Coronary artery (tissue), 2 donors: ENCODE measurements around the gene COL5A1.

Source experiments
- DNase-seq: peaks from one replicate; pipeline ENCODE4 v3.0.0-alpha.2; 2017; ENCODE audit warnings: low spot score
- H3K27ac ChIP-seq, 2 donors: fragments of 200-600 bp; sonication (generic); one replicate each; pipeline ENCODE4 v1.5.1; 2016 to 2019
- H3K4me3 ChIP-seq: fragments of 200-600 bp; sonication (generic); 2 replicates; pipeline ENCODE4 v1.5.1; 2016; ENCODE audit warnings: mild to moderate bottlenecking, moderate library complexity
- CTCF ChIP-seq: fragments of 200-600 bp; sonication (generic); IDR thresholded peaks from one replicate; pipeline ENCODE4 v1.5.1; 2019; ENCODE audit warnings: antibody characterized with exemption

The COL5A1 gene

DNA sequence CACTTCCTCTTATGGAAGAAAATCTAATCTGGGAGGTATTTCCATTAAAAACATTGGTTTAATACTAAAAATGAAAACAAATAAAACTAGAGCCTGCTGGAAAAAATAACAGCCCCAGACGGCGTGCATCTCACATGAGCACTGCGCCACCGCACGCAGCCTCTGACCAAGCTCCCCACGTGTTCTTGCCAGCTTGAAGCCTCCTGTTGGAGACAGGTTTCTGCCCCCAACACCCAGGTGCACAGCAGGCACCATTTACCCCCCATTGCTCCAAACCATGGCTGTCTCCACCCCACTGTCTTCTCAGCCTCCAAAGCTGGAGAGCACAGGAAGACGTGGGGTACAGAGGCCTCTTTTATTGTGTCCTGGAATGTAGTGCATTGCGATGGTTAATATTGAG, 10.7 kb upstream of the COL5A1 start:
- H3K4me3 ChIP-seq: no peak overlapping the region
- no peak overlapping the region for H3K27ac ChIP-seq
- no peak for DNase-seq
- no peak for TF ChIP-seq CTCF

GRCh38 chr9:134631881-134632280, 9.7 kb upstream of the COL5A1 start:
- no peak overlapping the region for H3K4me3 ChIP-seq
- DNase-seq: no peak

GRCh38 chr9:134632329-134632728, 9.3 kb upstream of the COL5A1 start:
- no peak for DNase-seq
- H3K27ac ChIP-seq: no peak overlapping the region
- no peak overlapping the region for H3K4me3 ChIP-seq
- no peak for TF ChIP-seq CTCF

More at GRCh38 chr9:134631881-134632280, 9.7 kb upstream of the COL5A1 start:
- no peak for TF ChIP-seq CTCF
- H3K27ac ChIP-seq: no peak overlapping the region

DNA sequence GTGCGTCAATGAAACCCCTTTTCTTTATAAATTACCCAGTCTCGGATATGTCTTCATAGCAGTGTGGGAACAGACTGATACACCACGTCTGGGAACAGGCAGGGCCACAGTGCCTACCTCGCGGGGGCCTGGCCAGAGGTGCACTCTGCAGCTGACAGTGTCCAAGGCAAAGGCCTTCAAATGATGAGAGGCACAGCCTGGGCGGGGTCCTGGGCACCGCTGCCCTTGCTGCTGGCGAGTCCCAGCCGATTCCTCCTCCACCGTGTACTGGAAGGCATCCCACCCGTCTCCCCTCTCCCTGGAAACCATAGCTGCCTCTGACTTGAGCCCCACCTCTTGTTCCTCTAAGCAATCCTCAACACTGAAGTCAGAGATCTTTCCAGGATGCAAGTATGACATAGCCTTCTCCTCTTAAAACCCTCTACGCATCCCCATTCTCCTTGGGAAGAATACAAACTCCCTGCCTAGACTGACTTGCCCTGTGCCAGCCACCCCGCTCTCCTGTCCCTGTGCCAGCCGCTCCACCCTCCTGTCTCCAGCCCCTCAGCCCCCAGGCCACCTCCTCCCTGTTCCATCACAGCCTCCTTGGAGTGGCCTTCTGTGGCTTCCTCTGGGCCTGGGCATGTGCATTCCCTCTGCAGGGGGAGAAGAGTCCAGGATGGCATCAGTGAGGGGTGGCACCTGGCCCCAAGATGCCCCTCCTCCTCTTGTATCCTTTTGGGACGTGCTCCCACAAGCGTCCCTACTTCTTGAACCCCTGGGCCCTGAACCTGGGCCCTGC, 8.1 kb upstream of the COL5A1 start:
- Histone ChIP-seq H3K4me3 (no peak overlapping the region), H3K27ac (no peak overlapping the region)
- TF ChIP-seq CTCF: no peak
- DNase-seq: no peak

GRCh38 chr9:134634176-134634575, 7.4 kb upstream of the COL5A1 start:
- no peak for TF ChIP-seq CTCF
- H3K4me3 ChIP-seq: no peak overlapping the region
- DNase-seq: no peak

GRCh38 chr9:134634667-134635230, 6.9 kb upstream of the COL5A1 start:
- DNase-seq: no peak
- no peak for TF ChIP-seq CTCF
- H3K27ac ChIP-seq: no peak overlapping the region
- H3K4me3 ChIP-seq: no peak overlapping the region

More at GRCh38 chr9:134634176-134634575, 7.4 kb upstream of the COL5A1 start:
- no peak overlapping the region for H3K27ac ChIP-seq
